IMR-90 (cell line): Measurements from ENCODE around the gene SIGLEC6. TPM values are rescaled to one million over a fixed set of nuclear protein-coding genes. Genes with fewer than 3 reads are reported as not detected.
A peak's percentile ranks its signal among the peaks of the same experiment; 100 is the strongest.

ENCODE experiments used
- ATAC-seq: fragments of 200-7000 bp; cut with Tn5 transposase; 2 replicates; pipeline ENCODE4 v1.9.1; 2020; ENCODE audit warnings: low read depth, mild to moderate bottlenecking, moderate library complexity
- BruUV-seq: library from RNA; stranded (reverse); fragments of 400-500 nt; replicated peaks from 2 replicates; lab custom pipeline; 2021; lab: Mats Ljungman, UMichigan
- CTCF ChIA-PET: fragments of 300-600 bp; formaldehyde crosslinking; extraction: SDS; loops from one replicate; lab custom pipeline; 2021; ENCODE audit warnings: antibody characterized with exemption; lab: Yijun Ruan, JAX
- POLR2A ChIA-PET: fragments of 300-600 bp; sonication (Branson Sonifier 250); formaldehyde crosslinking; loops from one replicate; lab custom pipeline; 2022; ENCODE audit warnings: antibody characterized with exemption; ENCODE audit not compliant: unreplicated experiment; lab: Charles Lee
- DNase-seq: peaks from one replicate; pipeline ENCODE4 v3.0.0; 2013
- H2AFZ ChIP-seq: replicated peaks from 2 replicates; pipeline ENCODE3; 2013; ENCODE audit warnings: low read length, mild to moderate bottlenecking; ENCODE audit not compliant: poor library complexity
- H2AK5ac ChIP-seq: 2 replicates; pipeline ENCODE4 v1.6.1; 2013; ENCODE audit warnings: low read depth, low read length, inconsistent platforms
- H2AK9ac ChIP-seq: replicated peaks from 2 replicates; pipeline ENCODE3; 2013; ENCODE audit warnings: mild to moderate bottlenecking, low read depth, low read length, moderate library complexity; ENCODE audit not compliant: poor library complexity
- H2BK120ac ChIP-seq: 2 replicates; pipeline ENCODE4 v1.6.1; 2013; ENCODE audit warnings: low read depth, low read length, inconsistent platforms
- H2BK15ac ChIP-seq: 3 replicates; pipeline ENCODE4 v1.6.1; 2013; ENCODE audit warnings: low read depth, low read length, inconsistent platforms
- H2BK20ac ChIP-seq: 2 replicates; pipeline ENCODE4 v1.6.1; 2013; ENCODE audit warnings: low read depth, mild to moderate bottlenecking, inconsistent platforms, low read length, moderate library complexity
- H2BK5ac ChIP-seq: 2 replicates; pipeline ENCODE4 v1.6.1; 2013; ENCODE audit warnings: mild to moderate bottlenecking, low read depth, low read length, inconsistent platforms; ENCODE audit not compliant: poor library complexity, severe bottlenecking
- H3K14ac ChIP-seq: replicated peaks from 2 replicates; pipeline ENCODE4 v1.6.1; 2013; ENCODE audit warnings: low read depth, low read length, inconsistent platforms
- H3K18ac ChIP-seq: 2 replicates; pipeline ENCODE4 v1.6.1; 2013; ENCODE audit warnings: low read depth, low read length, control low read depth
- H3K23ac ChIP-seq: 2 replicates; pipeline ENCODE4 v1.6.1; 2013; ENCODE audit warnings: low read depth, low read length, inconsistent platforms
- H3K27ac ChIP-seq: 2 replicates; pipeline ENCODE4 v1.5.1; 2013; ENCODE audit warnings: mild to moderate bottlenecking, control low read depth, low read length; ENCODE audit not compliant: insufficient read depth
- H3K27me3 ChIP-seq: 2 replicates; pipeline ENCODE4 v1.6.1; 2013; ENCODE audit warnings: low read length; ENCODE audit not compliant: control insufficient read depth, insufficient read depth
- H3K36me3 ChIP-seq: 2 replicates; pipeline ENCODE4 v1.6.1; 2013; ENCODE audit warnings: low read length, mixed read lengths; ENCODE audit not compliant: control insufficient read depth, insufficient read depth
- H3K4ac ChIP-seq: 2 replicates; pipeline ENCODE4 v1.6.1; 2013; ENCODE audit warnings: low read depth, low read length, inconsistent platforms
- H3K4me1 ChIP-seq: 2 replicates; pipeline ENCODE4 v1.6.1; 2013; ENCODE audit warnings: low read length, mixed read lengths; ENCODE audit not compliant: control insufficient read depth, insufficient read depth
- H3K4me2 ChIP-seq: 2 replicates; pipeline ENCODE4 v1.6.1; 2013; ENCODE audit warnings: low read depth, mild to moderate bottlenecking, control low read depth, low read length, moderate library complexity
- H3K4me3 ChIP-seq: 2 replicates; pipeline ENCODE4 v1.5.1; 2013; ENCODE audit warnings: low read depth, mild to moderate bottlenecking, control low read depth, low read length, moderate library complexity; ENCODE audit not compliant: insufficient read depth
- H3K56ac ChIP-seq: 2 replicates; pipeline ENCODE4 v1.6.1; 2013; ENCODE audit warnings: low read length, inconsistent platforms; ENCODE audit not compliant: insufficient read depth; ENCODE audit errors: extremely low read depth
- H3K79me1 ChIP-seq, 2 experiments: 2 replicates each; pipeline ENCODE4 v1.6.1; 2013; ENCODE audit warnings: low read length in 2 of 2, inconsistent platforms in 1 of 2, low read depth in 1 of 2
- H3K9ac ChIP-seq: 2 replicates; pipeline ENCODE4 v1.6.1; 2013; ENCODE audit warnings: low read depth, low read length, control low read depth
- H3K9me1 ChIP-seq: 2 replicates; pipeline ENCODE4 v1.6.1; 2013; ENCODE audit warnings: low read length, inconsistent platforms; ENCODE audit not compliant: insufficient read depth
- H3K9me3 ChIP-seq: 2 replicates; pipeline ENCODE4 v1.6.1; 2013; ENCODE audit warnings: low read length; ENCODE audit not compliant: control insufficient read depth, insufficient read depth
- H4K20me1 ChIP-seq: 2 replicates; pipeline ENCODE4 v1.6.1; 2013; ENCODE audit warnings: low read length, inconsistent platforms; ENCODE audit not compliant: insufficient read depth
- H4K5ac ChIP-seq: 2 replicates; pipeline ENCODE4 v1.6.1; 2013; ENCODE audit warnings: mild to moderate bottlenecking, low read depth, low read length, control low read depth
- H4K8ac ChIP-seq, 2 experiments: 2 replicates each; pipeline ENCODE4 v1.6.1; 2013; ENCODE audit warnings: low read depth in 2 of 2, low read length in 2 of 2, control low read depth in 1 of 2, inconsistent platforms in 1 of 2
- H4K91ac ChIP-seq: 2 replicates; pipeline ENCODE4 v1.6.1; 2013; ENCODE audit warnings: low read depth, low read length, inconsistent platforms; ENCODE audit not compliant: insufficient read depth
- BHLHE40 ChIP-seq: fragments of 150-350 bp; IDR thresholded peaks from 2 replicates; pipeline ENCODE4 v1.6.1; 2016; ENCODE audit warnings: mild to moderate bottlenecking, low read depth, low read length
- FOS ChIP-seq: fragments of 150-350 bp; IDR thresholded peaks from 2 replicates; pipeline ENCODE4 v1.6.1; 2016; ENCODE audit warnings: low read depth, low read length
- POLR2A ChIP-seq: IDR thresholded peaks from 2 replicates; pipeline ENCODE4 v1.6.1; 2012; ENCODE audit warnings: mild to moderate bottlenecking, low read depth, low read length
- RFX5 ChIP-seq: IDR thresholded peaks from 2 replicates; pipeline ENCODE4 v1.8.0; 2012; ENCODE audit warnings: low read depth, mild to moderate bottlenecking, low read length, moderate library complexity
- WGBS, 2 experiments: methylation state at CpG; one replicate each; pipeline versions ENCODE4 v1.1.5 to v1.1.7; 2013; ENCODE audit warnings: missing lambda C conversion rate in 2 of 2; ENCODE audit not compliant: insufficient read length in 1 of 2; ENCODE audit errors: extremely low coverage in 2 of 2; 5-methylcytosine and 5-hydroxymethylcytosine counted together
- dilution Hi-C: fragments of 300-500 bp; cut with HindIII; formaldehyde crosslinking; loops from one replicate; pipeline ENCODE4 v1.14.3; 2018; ENCODE audit warnings: low sequenced_read_pairs; ENCODE audit not compliant: unreplicated experiment
- in situ Hi-C: fragments of 300-500 bp; cut with MboI; formaldehyde crosslinking; loops from 3 replicates; pipeline ENCODE4 v1.14.3; 2019; ENCODE audit warnings: low sequenced_read_pairs, inconsistent platforms, mixed read lengths
- intact Hi-C: fragments of 100-400 bp; cut with micrococcal nuclease; formaldehyde crosslinking; loops from 2 replicates; pipeline ENCODE4 v1.10.0; 2022
- polyA plus RNA-seq, 3 experiments: library from polyadenylated mRNA; depleted of rRNA; stranded (reverse); fragments of >200 nt; gene quantifications; 2 replicates each; pipeline ENCODE4 v1.2.3, GENCODE V29; 2012; ENCODE audit warnings: low replicate concordance in 1 of 3
- total RNA-seq: library from RNA; depleted of rRNA; stranded (reverse); fragments of >200 nt; gene quantifications from 2 replicates; pipeline ENCODE4 v1.2.3, GENCODE V29; 2012

The SIGLEC6 gene
- total and polyA plus RNA-seq, 2 of the 4 experiments (the other 2 are of a cell fraction), result not detected

GRCh38 chr19:51572908-51573307 lies 41.4 kb upstream of the SIGLEC6 start:
- ChIA-PET POLR2A (no interaction called here), CTCF (interaction anchor here (0.6 kb wide), 1 partner anchor 49 kb away, joined by 4 read pairs; no protein-coding TSS in a partner anchor)
- Histone ChIP-seq H2BK20ac (peak overlapping the region; percentile 35; the same call in 1 of the 2 replicates), H3K4me1 (peaks cover 12% of the 10 kb centered on the region), H3K4me3 (no peak overlapping the region), H4K5ac (no peak overlapping the region), H3K9me1 (peaks cover 7% of the 10 kb centered on the region; the same call in 1 of the 2 replicates), H4K8ac (peak overlapping the region in 1 of 2 experiments; percentile 65; a peak in 2 of 4 replicates), H4K91ac (no peak overlapping the region), H3K56ac (no peak overlapping the region), H2BK5ac (peak overlapping the region; percentile 75), H3K18ac (no peak overlapping the region), H2AFZ (no peak overlapping the region), H4K20me1 (peaks cover 7% of the 10 kb centered on the region), H3K9ac (no peak overlapping the region; the same call in 1 of the 2 replicates), H2BK15ac (no peak overlapping the region), H3K27me3 (no peaks in the 10 kb centered on the region), H3K14ac (peak overlapping the region; percentile 80; the same call in 1 of the 2 replicates), H3K4ac (peak overlapping the region; percentile 67), H2AK5ac (peak overlapping the region; percentile 38; the same call in 1 of the 2 replicates), H2AK9ac (peak overlapping the region; percentile 56), H2BK120ac (peak overlapping the region; percentile 78), H3K79me1 (peaks cover 5 to 28% of the 10 kb centered on the region in 2 experiments; a peak in 2 of 4 replicates), H3K23ac (no peak overlapping the region; the same call in 1 of the 2 replicates), H3K36me3 (peaks cover 11% of the 10 kb centered on the region; the same call in 1 of the 2 replicates), H3K27ac (peak overlapping the region; percentile 17; the same call in 1 of the 2 replicates), H3K9me3 (no peaks in the 10 kb centered on the region), H3K4me2 (peak overlapping the region; percentile 97)
- WGBS, 2 experiments, result 60% methylated on average over 1 of the region's 4 CpGs; no CpG with 5 or more reads in 1 of the 2 experiments
- DNase-seq, result peak; percentile 90
- TF ChIP-seq POLR2A (peak; percentile 33; the same call in 1 of the 2 replicates), RFX5 (no peak), FOS (peak; percentile 64), BHLHE40 (peak; percentile 6; the same call in 1 of the 2 replicates)
- in situ Hi-C loops (no loop called here), dilution Hi-C loops (no loop called here), intact Hi-C loops (no loop called here)
- no TSS peak for BruUV-seq
- ATAC-seq, result peak; percentile 58
